NOMO-1 treated with DMSO at 0.1 percent for 48 hours (cell line): ENCODE data around the gene PDE1A.

Experiments used
- DNase-seq: peaks from one replicate; lab custom pipeline; 2025; ENCODE audit not compliant: unreplicated experiment; lab: John Stamatoyannopoulos, UW

Gene PDE1A

DNA sequence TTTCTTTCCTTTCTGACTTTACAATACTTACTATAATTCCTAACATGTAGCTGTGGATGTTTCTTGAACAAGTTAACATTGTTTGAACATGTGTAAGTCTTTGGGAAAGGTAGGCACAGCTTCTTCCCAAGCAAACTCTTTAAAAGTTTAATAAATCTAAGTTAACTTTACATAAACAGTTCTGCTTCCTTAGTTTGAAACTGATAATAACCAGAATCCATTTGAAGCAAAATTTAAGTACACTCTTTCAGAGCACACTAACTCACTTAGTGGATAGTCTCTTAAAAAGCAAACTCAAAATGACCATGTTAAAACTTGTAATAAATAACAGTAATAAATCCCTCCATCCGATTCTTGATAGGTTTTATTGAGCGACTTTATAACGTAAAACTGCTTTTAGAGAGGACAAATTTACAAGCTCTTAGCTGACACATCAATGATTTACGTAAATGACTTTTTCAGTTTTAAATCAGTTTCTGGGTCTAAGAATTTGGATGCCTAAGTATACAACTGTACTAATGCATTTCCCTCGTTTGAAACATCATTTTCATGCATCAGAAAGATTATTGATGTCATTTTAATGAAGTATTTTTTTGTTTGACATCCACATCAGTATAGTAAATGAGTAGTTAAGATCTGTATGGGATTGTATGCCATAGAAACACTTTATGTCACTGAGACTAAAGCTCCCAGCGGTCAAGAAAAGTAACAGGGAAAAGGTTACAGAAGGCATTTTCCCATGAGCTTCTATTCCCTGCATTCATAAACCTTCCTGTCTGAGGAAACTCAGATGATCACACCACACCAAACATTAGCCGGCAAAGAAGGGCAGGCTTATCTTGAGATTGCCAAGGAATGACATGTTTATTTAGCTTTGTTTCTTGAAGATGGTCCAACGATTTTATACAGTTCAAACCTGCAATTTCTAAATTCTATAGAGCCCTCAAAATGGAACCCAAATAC lies 67.5 kb downstream of the PDE1A start:
- DNase-seq, result no peak

DNA sequence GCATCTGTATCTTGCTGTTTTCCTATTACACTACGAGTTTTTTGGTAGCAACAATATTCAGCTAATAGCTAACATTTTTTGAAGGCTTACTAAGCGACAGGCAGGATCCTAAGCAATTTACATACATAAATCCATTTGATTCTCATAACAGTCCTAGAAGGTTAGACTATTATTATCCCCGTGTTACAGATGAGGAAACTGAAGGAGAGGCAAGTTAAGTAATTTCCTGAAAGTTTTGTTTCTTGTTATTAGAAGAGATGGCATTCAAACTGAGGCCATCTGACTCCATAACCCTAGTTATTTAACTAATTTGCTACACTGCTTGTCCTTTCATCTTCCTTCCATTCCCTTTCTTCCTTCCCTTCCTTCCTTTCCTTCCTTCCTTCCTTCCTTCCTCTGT lies 68.2 kb downstream of the PDE1A start:
- no peak for DNase-seq

DNA sequence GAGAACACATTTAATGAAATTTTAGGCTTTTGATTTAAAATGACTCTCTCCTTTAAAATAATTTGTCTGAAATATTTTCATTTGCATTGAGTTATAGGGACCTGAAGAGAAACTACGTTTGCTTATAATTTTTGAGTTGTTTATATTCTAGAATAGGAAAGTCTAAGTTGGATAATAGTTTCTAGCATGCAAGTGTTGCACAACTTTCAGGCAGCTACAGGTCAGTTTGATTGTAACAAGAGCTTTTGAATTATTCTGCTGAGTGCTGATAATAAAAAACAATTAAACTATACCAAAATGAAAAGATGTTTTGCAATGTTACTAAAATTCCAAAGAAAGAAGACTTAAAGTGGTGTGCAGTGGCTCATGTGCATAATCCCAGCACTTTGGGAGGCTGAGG lies 71.0 kb downstream of the PDE1A start:
- DNase-seq, result no peak

DNA sequence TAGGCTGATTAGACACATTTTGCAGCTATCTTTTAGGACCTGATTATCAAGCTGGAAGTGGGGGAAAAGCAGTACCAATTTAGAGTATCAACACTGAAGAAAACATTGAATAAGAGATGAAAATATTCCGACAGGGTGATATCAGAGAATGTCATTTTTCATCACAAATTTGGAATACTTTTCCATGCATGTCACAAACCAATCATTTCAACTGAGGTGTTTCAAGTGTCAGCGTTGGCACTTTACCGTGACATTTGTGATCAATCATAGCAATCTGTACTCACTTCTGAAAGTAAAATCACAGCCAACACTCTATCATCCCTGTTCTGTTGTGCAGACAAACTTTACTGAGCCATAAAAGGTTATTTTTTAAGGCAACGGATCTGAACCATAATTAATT lies 75.4 kb downstream of the PDE1A start:
- no peak for DNase-seq

DNA sequence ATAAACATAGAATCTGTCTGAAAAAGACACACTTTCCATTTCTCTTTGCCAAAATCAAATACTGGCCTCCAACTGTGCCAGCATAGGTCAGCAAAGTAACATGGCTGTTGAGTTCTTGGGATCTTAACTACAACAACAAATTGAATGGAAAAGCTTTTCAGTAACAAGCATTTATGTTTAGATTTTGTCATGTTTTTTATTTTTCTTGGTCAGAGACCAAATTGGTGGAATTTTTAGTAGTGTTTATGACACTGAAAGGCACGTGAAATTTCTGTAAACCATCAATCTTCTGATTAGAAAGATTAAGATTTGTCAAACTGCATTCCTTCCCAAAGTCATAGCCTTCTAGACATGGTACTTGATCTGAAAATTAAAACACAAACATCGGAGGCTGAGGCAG lies 77.6 kb downstream of the PDE1A start:
- no peak for DNase-seq

DNA sequence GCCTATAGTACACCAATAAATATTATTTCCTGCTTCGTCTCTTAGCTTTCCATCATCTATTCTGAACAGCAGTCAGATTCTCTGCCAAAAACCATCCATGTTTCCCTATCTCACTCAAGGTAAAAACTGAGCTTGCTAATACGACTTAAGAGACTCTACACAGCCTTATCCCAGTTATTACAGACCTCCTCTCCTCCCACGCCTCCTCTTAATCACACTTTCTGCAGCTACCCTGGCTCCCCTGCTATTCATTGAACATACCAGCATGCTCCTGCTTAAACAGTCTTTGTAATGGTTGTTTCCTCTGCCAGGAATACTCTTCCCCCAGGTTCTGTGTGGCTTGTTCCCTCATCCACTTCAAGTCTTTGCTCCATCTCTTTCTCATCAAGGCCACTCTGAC lies 81.5 kb downstream of the PDE1A start:
- no peak for DNase-seq

DNA sequence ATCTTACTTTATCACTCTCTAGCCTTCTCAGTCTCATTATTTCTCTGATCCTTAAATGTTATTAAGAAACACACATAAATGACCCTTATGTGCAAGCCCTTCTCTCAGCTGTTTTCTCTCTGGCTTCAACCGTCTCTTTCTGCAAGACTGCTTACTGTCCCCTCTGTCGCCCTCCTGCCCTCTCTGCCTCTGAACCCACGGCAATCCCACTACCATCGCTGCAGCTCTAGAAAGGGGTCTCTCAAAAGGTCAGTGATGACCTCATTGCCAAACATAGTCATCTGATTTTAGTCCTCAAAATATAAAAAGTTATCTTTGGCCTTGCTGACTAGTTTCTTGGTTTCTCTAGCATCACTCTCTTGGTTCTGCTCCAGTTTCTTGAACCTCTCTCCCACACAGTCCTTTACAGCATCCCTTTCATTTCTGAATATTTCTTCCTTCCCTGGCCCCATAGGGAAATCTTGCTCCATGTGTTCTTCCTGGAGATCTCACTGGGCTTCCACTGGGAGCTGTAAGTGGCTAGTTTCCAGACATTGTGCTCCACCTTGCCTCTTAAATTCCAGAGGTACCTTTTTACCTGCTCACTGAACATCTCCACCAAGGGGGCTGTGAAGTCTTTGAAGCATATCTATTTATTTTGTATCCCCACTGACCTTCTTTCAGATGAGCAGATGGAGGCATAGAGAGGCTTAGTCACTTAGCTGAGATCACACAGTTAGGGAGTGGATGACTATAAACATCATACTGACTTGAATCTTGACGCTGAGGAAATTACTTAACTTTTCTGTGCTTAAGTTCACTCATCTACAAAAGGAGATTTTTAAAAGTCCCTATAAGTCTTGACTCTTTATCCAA lies 96.2 kb downstream of the PDE1A start:
- no peak for DNase-seq

DNA sequence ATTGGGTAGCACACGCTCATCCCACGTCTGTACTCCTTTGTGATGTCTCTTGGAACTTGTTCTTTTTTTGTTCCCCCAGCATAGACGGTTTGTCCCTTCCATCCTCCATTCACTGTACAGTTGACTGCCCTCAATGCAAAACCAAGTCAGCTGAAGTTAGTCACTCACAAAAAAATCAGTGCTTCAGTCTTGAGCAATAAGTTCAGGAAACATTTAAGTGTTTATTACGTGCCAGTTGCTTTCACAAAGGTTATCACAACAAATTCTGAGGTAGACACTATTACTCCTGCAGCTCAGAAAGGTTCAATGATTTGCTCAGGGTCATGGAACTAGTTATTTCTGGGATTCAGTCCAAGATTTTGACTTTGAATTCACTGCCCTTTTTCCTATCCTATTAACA lies 102.2 kb downstream of the PDE1A start:
- DNase-seq, result no peak

DNA sequence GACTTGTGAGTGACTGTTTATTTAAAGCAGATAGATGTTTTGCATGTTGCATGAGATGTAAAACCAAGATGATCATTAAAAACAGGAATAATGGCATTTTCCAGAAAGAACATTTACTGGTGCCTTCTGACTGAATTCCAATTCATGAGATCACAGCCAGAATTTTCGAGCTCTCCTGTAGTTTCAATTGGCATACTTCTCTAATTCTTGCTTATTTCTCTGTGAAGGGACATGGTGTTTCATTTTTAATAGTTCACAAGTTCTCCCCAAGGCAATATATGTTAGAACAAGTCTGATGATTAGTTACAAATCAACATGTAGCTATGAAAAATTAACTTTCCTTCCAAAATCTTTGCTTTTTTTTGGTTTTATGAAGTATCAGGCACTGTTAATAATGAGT lies 105.7 kb downstream of the PDE1A start:
- no peak for DNase-seq

DNA sequence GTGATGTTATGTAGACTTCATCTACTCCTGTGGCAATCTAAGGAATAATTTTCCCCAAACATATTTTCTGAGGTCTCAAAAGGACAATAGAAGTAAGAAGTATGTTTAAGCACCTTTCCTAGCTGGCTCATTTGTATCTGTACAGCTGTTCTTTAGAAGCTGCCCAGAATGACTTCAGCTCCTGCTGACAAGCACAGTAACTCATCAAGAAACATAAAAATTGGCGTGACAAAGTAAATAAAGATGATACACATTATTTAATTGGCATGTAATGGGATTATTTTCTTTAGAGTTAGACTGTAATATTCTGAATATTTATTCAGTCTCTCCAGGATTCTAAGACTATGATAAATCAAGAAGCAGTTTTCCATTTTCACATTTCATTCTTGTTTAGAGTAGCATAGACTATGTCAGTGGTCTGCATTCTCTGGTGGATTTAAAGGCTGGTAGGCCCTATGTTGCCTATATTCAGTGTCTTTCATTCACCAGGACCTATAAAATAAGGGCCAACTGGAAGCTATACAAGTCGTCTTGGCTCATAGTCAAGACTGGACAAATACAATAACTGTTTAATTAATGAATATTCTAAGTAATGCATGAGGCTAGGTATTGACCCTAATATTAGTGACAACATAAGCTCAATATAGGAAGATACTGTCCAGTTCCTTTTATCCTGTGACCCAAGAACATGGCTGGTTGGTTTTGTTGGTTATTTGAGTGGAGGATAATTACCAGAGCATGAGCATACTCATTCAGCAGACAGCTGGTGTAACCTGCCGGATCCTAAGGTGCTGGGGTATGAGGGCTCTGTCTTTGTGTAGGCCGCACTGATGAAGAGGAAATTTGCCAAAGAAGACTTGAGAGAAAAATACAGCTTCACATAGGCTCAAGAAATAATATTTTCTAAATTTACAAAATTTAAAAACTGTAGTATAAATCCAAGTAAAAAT lies 107.0 kb downstream of the PDE1A start:
- DNase-seq, result no peak

DNA sequence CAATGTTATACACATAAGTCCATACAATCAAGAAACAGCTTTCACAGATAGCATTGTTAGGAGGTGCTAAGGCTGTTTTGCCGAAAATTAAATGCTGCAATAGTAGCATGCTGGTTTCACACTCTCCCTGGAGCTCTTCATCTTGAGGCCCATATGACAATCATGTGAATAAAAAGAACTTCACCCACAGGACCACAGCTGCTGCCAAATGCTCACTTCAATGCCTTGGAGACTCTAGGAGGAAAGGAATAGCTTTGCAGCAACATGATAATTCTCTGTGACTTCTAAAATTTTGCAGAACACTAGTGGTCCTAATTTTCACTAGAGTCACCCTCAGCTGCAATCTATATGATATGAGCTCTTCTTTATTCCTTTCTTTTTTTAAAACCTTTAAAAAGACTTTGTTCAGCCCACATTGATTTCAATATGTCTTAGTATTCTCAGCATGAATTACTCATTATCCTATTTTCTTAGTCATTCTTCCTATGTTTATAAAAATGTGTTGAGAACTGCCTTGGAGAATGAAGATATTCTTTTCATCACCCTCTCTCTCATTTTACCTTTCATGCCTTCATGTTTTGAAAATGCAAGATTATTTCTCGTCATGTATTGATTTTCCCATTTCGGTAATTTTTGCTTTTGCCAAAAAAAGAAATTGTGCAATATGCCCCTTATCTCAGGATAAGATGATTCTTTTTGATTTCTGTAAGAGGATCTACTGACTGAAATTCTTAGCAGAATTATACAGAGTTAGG lies 108.2 kb downstream of the PDE1A start:
- no peak for DNase-seq

DNA sequence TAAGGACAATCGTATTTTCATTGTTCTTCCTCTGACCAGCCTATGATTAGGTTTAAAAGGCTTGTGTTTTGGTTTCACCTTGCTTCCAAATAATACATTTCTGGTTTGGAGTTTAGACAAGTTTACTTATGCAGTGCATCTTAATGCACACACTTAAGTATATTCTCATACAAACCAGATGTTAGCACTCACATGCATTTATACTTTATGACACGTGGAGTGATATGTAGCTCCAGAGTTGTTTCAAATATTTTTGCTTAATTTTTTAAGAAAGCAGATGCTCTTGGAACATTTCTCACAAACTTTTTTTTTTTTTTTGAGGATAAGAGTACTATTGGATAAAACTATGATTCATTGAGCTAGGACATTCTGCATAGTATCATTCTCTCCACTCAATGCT lies 109.9 kb downstream of the PDE1A start:
- DNase-seq, result no peak

DNA sequence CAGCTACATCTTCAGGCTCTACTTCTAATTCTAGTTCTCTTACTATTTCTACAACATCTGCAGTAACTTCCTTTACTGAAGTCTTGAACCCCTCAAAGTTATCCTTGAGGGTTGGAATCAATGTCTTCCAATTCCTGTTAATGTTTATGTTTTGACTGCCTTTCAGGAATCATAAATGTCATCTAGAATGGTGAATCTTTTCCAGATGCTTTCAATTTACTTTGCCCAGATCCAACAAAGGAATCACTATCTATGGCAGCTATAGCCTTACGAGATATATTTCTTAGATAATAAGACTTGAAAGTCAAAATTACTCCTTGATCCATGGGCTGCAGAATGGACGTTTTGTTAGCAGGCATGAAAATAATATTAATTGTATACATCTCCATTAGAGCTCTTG lies 123.9 kb downstream of the PDE1A start:
- no peak for DNase-seq

DNA sequence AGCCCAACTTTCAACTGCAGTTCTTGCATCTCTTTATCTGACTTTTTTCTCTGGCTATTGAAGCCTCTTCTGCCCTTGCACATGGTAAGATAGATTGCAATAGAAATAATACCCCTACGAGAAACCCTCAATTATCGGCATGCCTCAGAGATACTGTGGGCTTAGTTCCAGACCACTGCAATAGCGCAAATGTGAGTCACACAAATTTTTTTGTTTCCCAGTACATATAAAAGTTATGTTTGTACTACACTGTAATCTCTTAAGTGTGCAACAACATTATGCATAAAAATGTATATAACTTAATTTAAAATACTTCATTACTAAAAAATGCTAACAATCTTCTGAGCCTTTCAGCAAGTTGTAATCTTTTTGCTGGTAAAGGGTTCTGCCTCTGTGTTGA lies 124.7 kb downstream of the PDE1A start:
- DNase-seq, result no peak

DNA sequence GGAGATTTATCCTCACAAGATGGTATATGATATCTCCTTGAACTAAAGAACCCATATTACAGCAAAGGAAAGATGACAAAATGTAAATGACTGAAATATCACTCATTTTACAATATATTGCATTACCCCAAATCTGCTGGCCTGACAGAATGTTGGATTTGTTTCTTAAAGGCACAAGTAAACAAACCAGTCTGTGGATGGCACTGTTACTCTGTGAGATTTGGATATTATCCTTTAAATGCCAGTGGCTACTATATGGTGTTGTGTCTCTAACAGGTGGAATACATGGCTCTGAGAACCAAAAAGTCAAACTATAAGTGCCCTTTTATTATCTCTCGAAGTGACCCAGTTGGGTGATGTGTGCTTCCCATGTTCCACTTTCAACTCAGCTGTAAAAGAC lies 125.7 kb downstream of the PDE1A start:
- DNase-seq, result no peak

DNA sequence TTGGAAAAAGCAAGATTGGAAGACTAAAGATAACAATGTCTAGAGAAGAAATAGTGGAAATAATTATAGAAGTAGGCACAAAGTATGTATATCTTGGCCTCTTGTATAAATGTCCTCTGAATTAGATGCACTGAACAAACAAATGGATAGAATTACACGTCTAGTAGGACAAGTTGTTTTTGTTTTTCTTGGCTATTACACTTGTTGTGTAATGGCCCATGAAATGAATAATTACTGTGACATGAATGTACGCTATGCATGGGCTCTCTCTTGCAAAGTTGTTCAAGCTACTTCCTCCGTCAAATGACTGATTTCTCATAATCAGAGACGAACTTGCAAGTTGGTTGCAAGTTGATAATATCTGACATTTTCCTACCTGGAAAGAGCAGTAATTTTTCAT lies 126.2 kb downstream of the PDE1A start:
- DNase-seq, result no peak

DNA sequence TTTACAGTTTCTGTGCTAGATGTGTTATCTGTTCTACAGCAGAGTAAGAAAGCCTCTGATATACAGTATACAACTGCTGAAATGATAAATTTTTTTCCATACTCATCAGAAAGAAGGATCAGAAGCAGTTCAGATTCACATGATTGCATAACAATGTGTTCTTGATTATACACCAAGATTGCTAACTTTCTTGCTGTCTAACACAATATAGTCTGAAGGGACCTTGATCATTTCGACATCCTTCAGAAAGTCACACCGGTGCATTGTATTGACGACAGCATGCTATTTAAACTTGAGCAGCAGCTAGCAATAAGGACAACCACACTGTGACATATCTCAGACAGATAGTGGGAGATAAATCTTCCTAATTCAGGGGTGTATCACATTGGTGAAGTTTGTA lies 127.2 kb downstream of the PDE1A start:
- DNase-seq, result no peak

DNA sequence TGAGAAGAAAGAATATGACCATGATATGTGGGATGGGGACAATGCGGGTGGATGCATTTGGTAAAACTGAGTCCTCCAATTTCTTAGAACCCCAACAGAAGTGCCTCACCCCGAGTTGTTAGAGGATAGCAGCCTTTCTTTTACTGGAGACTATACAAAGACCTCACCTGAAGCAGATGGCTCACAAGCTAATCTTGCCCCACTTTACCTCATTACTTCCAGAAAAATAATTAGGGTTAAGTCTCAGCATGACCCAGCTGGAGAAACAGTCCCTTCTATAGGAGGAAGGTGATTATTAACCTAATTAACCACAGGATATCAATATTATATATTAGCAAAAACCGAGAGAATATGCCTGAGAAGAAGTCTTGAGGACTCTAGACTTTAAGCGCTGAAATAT lies 128.4 kb downstream of the PDE1A start:
- no peak for DNase-seq

DNA sequence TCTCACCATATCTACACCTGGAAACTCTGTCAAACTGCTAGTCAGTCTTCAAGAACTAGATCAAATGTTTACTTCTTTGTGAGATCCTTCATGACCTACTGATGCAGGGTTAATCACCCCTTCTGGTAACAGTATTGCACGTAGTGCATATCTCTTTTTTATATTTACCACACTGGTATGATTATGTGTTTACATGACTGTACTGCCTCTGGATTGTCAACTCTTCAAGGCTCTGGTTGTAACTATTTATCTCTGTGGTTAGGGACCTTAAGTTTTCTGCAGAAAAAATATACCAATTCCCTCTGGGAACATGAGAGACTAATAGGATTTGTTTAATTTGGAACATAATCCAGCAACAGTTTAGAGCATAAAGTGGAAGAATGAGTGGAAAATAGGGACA lies 135.5 kb downstream of the PDE1A start:
- DNase-seq, result no peak

DNA sequence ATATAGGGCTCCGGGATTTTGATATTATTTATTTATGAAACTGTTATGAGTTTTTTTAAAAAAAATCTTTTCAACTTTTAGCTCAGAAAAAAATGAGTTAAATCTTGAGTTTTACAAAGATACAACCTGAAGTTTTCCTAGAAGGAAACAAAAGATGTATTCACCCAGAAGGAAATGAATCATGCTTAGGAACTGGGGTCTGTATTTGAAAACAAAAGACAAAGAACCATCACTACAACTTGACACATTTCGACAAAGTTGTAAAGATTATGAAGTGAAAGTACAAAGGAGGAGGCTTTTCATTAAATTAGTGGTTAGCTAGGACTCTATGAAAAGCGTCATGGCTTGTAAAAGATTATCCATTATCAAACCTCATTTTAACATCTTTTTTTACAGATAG lies 143.3 kb downstream of the PDE1A start:
- DNase-seq, result no peak
